Coronary artery (tissue), 2 donors: Measurements from ENCODE around the gene ANKRD1.

ENCODE experiments used
- DNase-seq: peaks from one replicate; pipeline ENCODE4 v3.0.0-alpha.2; 2017; ENCODE audit warnings: low spot score
- H3K27ac ChIP-seq, 2 donors: fragments of 200-600 bp; sonication (generic); one replicate each; pipeline ENCODE4 v1.5.1; 2016 to 2019
- H3K4me3 ChIP-seq: fragments of 200-600 bp; sonication (generic); 2 replicates; pipeline ENCODE4 v1.5.1; 2016; ENCODE audit warnings: mild to moderate bottlenecking, moderate library complexity
- TF ChIP-seq, protein P1 (sequence below): fragments of 200-600 bp; sonication (generic); IDR thresholded peaks from one replicate; pipeline ENCODE4 v1.5.1; 2019; ENCODE audit warnings: antibody characterized with exemption

ANKRD1 gene

DNA sequence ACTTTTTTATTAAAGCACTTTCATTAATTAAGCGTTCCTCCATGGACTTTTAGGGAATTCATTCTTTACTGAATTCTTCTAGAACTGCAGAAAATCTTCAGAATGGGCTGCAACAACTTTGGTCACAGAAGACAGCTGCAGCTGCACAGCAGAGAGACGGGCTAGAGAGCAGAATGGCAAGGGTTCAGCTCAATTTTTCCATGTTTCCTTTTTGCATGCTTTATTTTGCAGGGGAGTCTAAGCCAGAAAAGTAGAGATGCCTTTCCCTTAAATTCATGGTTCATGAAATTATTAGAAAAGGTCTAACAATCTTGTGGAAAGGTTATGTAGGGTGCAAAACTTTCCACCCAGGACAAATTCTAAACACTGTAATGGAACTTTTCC, 15.4 kb upstream of the ANKRD1 start:
- TF ChIP-seq, protein P1, sequence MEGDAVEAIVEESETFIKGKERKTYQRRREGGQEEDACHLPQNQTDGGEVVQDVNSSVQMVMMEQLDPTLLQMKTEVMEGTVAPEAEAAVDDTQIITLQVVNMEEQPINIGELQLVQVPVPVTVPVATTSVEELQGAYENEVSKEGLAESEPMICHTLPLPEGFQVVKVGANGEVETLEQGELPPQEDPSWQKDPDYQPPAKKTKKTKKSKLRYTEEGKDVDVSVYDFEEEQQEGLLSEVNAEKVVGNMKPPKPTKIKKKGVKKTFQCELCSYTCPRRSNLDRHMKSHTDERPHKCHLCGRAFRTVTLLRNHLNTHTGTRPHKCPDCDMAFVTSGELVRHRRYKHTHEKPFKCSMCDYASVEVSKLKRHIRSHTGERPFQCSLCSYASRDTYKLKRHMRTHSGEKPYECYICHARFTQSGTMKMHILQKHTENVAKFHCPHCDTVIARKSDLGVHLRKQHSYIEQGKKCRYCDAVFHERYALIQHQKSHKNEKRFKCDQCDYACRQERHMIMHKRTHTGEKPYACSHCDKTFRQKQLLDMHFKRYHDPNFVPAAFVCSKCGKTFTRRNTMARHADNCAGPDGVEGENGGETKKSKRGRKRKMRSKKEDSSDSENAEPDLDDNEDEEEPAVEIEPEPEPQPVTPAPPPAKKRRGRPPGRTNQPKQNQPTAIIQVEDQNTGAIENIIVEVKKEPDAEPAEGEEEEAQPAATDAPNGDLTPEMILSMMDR: no peak
- no peak overlapping the region for H3K4me3 ChIP-seq

DNA sequence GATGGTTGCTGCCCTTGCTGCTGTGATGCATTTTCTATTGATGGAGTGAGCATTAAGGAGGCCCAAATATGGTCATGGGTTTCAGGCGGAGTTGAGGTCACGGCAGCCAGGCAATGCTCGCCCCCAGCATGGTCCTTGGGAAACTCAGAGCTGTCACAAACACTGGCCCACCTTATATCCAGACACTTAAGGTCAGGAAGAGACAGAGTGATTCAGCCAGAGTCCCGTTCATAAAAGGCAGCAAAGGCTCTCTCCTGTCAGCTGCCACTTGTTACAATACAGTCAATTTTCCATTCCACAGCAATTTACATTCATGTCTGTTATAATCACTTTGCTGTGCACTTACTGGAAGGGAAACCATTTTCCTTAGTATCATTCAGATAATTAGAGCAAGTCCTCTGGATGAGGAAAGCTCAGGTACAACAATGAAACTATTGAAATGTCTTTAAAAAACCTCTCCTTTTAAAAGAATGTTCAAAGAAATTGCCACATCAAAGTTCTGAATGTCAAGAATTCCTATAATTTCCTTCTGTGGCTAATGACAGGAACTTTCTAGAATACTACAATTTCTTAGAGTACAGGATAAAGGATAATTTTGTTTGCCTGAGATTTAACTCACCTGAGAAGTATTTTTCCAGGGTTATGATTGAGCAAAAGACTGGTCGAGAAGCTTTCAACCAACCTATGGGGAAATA, 14.8 kb upstream of the ANKRD1 start:
- DNase-seq: no peak
- Histone ChIP-seq H3K4me3 (no peak overlapping the region), H3K27ac (peak overlapping the region; percentile 31 to 77)
- TF ChIP-seq, protein P1: no peak

More for the DNA sequence above, 15.4 kb upstream of the ANKRD1 start:
- H3K27ac ChIP-seq: peak overlapping the region in 1 of 2 donors; percentile 77
- no peak for DNase-seq

DNA sequence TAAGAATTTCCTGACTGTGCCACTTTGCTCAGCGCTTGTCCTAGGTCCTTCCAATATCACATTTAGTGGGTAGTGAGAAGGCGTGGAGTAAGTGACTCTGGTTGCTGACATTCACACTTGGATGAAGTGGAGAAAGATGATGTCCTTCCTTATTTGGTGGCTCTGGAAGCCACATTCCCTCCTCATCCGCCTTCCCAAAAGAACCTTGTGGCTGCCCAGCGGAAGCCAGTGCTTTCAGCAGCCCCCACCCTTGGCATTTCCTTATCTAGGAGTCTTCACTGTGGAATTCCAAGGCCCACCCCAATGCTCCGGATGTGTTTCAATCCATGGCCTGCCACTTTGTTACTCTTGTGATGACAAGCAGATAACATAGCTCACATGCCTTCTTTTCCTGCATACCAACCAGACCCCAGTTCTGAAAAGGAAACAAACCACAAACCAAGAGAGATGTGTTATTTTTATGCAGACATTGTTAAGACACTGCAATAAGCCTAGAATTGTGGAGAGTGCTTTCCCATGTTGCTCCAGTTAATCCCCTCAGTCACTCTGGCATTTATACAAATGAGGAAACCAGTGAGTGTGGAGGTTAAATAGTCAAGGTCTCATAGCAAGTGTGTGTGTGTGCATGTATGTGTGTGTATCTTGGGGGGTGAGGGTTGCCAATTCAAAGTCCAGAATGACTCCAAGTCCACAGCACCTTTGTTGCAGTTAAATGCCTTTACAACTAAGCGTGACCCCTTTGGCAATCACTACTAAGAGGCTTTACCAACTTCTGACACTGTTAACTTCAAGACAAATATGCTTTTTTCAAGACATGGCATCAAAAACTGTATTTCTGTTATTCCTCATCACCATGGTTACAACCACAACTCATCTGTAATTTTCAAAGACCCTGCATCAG, 10.3 kb upstream of the ANKRD1 start:
- Histone ChIP-seq H3K27ac (peak overlapping the region; percentile 70 to 85), H3K4me3 (no peak overlapping the region)
- peak; percentile 88 for DNase-seq
- TF ChIP-seq, protein P1: no peak

DNA sequence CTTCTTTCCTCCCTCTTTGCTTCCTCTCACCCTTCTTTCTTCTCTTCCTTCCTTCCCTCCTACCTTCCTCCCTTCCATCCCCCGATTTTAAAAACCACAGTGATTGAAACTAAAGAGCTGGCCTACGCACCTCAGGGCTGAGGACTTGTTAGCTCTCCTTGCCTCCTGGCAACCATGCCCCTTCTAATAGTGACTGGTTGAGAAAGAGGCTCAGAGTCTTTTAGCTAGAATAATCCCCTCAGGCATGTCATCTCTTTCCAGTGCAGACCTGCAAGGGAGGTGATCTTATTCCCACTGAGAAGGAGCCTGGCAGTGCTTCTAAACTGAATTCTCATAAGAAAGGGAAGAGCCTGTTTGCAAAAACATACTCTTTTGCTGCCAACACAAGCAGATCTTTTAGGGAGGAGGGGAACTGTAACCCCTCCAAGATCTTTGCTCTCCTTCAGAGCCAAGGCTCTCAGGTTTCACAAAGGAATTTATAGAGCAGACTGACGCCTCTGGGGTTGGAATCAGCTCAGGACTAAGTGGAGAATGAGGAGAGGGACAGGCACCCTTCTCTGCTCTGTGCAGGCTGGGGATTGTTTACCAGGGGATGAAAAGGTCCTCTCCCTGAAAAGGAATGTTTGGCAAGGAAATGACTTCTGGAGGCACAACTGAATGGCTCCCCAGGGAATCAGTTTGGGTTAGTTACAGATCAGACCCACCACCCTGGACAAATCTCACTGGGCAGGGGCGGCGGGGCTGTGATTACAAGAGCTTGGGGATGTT, 9.4 kb upstream of the ANKRD1 start:
- no peak for DNase-seq
- Histone ChIP-seq H3K4me3 (no peak overlapping the region), H3K27ac (peak overlapping the region; percentile 70 to 85)
- TF ChIP-seq, protein P1: no peak

DNA sequence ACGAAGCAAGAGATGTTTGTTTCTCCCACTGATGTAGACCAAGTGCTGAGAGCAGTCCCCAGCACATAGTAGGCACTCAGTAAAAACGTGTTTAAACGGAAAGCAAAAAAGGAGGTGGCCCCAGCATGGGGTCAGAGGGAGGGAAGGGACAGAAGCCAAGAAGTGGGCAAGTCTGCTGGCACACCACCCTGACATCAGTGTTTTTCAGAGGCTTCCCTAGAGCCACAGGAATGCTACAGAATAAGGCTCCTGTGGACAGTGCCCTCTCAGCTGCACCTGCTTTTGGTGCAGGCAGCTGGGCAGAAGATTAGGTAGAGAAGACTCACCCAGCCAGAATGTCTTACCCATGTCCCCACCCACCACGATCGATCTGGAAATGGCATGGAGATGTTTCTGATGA, 8.3 kb upstream of the ANKRD1 start:
- Histone ChIP-seq H3K27ac (peak overlapping the region in 1 of 2 donors; percentile 85), H3K4me3 (no peak overlapping the region)
- no peak for DNase-seq
- TF ChIP-seq, protein P1: no peak

DNA sequence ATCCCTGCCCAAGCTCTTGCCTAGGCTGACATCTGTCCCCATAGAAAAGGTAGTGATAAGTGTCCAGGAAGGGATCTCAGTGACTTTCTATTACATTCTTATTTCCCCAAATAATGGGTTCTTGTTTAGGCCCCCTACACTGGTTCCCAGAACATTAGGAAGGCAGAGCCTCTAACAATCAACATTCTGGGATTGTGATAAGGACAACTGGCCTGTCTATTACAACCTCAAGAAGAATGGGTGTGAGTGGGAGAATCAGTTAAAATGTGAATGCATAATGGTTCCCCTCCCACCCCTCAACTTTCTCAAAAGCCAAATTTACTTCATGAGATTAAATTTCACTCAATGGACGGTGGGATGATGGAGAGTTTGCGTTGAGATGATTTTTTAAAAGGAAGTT, 6.4 kb upstream of the ANKRD1 start:
- no peak overlapping the region for H3K4me3 ChIP-seq
- DNase-seq: no peak
- no peak overlapping the region for H3K27ac ChIP-seq
- TF ChIP-seq, protein P1: no peak
